GM15510 (cell line): ENCODE measurements around the gene DOLPP1.

Experiments
- POLR2A ChIP-seq: IDR thresholded peaks from 3 replicates; pipeline ENCODE4 v1.6.1; 2011; ENCODE audit warnings: borderline replicate concordance; ENCODE audit not compliant: insufficient read length; ENCODE audit errors: extremely low read depth

The DOLPP1 gene

GRCh38 chr9:129080601-129081387 lies at the start of gene DOLPP1:
TSS of gene DOLPP1 (plus strand) at chr9:129081111. CDS start at chr9:129081132, 21 bp downstream.
- TF ChIP-seq POLR2A: peak; percentile 78

GRCh38 chr9:129031514-129031913 lies 49.4 kb upstream of the DOLPP1 start:
- TF ChIP-seq POLR2A: no peak

GRCh38 chr9:129032541-129033159 lies 48.3 kb upstream of the DOLPP1 start:
- no peak for TF ChIP-seq POLR2A

- TF ChIP-seq POLR2A: no peak
These were observed 47.7 kb upstream of the DOLPP1 start for GRCh38 chr9:129033216-129033615.

GRCh38 chr9:129036241-129036922 lies 44.5 kb upstream of the DOLPP1 start, which contains the start of gene MIGA2:
TSS of gene MIGA2 (plus strand) at chr9:129036626. CDS start at chr9:129040595, 3,969 bp downstream.
- TF ChIP-seq POLR2A: peak; percentile 90

- TF ChIP-seq POLR2A: no peak
These were observed 43.8 kb upstream of the DOLPP1 start for GRCh38 chr9:129036923-129037766.

- TF ChIP-seq POLR2A: no peak
These were observed 43.2 kb upstream of the DOLPP1 start for GRCh38 chr9:129037767-129038098.

- TF ChIP-seq POLR2A: no peak
These were observed 42.6 kb upstream of the DOLPP1 start for GRCh38 chr9:129038109-129038852.

GRCh38 chr9:129040113-129040643 lies 40.7 kb upstream of the DOLPP1 start:
- no peak for TF ChIP-seq POLR2A

- no peak for TF ChIP-seq POLR2A
These were observed 38.9 kb upstream of the DOLPP1 start for GRCh38 chr9:129042016-129042415.

- TF ChIP-seq POLR2A: no peak
These were observed 28.3 kb upstream of the DOLPP1 start for GRCh38 chr9:129052592-129052991.

GRCh38 chr9:129053020-129053419 lies 27.9 kb upstream of the DOLPP1 start:
- TF ChIP-seq POLR2A: no peak

- TF ChIP-seq POLR2A: no peak
These were observed 26.6 kb upstream of the DOLPP1 start for GRCh38 chr9:129054163-129054851.
